GM19099 (cell line): Measurements from ENCODE around the gene SNX18.

Experiments
- POLR2A ChIP-seq: IDR thresholded peaks from 3 replicates; pipeline ENCODE4 v1.6.1; 2011; ENCODE audit warnings: low read depth; ENCODE audit not compliant: insufficient read length; ENCODE audit errors: extremely low read depth

SNX18 gene

GRCh38 chr5:54516051-54516655 is 1.4 kb upstream of the SNX18 start:
- TF ChIP-seq POLR2A, result no peak

GRCh38 chr5:54517174-54517511 is 416 bp upstream of the SNX18 start:
- TF ChIP-seq POLR2A, result no peak

GRCh38 chr5:54518146-54518817 is 723 bp downstream of the SNX18 start:
- TF ChIP-seq POLR2A, result no peak

GRCh38 chr5:54518818-54519508 is 1.4 kb downstream of the SNX18 start:
- TF ChIP-seq POLR2A, result no peak

GRCh38 chr5:54519509-54519876 is 1.9 kb downstream of the SNX18 start:
- TF ChIP-seq POLR2A, result no peak

GRCh38 chr5:54520438-54520846 is 2.9 kb downstream of the SNX18 start:
- TF ChIP-seq POLR2A, result no peak

- TF ChIP-seq POLR2A, result no peak
Measured at GRCh38 chr5:54520940-54521339, 3.4 kb downstream of the SNX18 start.

- no peak for TF ChIP-seq POLR2A
Measured at GRCh38 chr5:54521856-54522479, 4.4 kb downstream of the SNX18 start.

GRCh38 chr5:54523534-54523933 is 6.0 kb downstream of the SNX18 start:
- TF ChIP-seq POLR2A, result no peak

- no peak for TF ChIP-seq POLR2A
Measured at GRCh38 chr5:54524082-54524481, 6.5 kb downstream of the SNX18 start.

- TF ChIP-seq POLR2A, result no peak
Measured at GRCh38 chr5:54524704-54525103, 7.1 kb downstream of the SNX18 start.

GRCh38 chr5:54525261-54525660 is 7.7 kb downstream of the SNX18 start:
- TF ChIP-seq POLR2A, result no peak

- no peak for TF ChIP-seq POLR2A
Measured at GRCh38 chr5:54525692-54526091, 8.1 kb downstream of the SNX18 start.

GRCh38 chr5:54526604-54527288 is 9.2 kb downstream of the SNX18 start:
- no peak for TF ChIP-seq POLR2A

GRCh38 chr5:54528633-54529209 is 11.2 kb downstream of the SNX18 start:
- TF ChIP-seq POLR2A, result no peak
